SK-N-SH (cell line): ENCODE data around the gene PYGB. TPM values are rescaled to one million over a fixed set of nuclear protein-coding genes. Genes with fewer than 3 reads are reported as not detected.

Source experiments
- CTCF ChIA-PET: fragments of 300-600, 350-600 bp; formaldehyde crosslinking; extraction: SDS; loops from one replicate; lab custom pipeline; 2021; lab: Yijun Ruan, JAX
- POLR2A ChIA-PET: fragments of 350-600 bp; sonication (Branson Sonifier 250); formaldehyde crosslinking; extraction: SDS; loops from one replicate; lab custom pipeline; 2020; ENCODE audit warnings: antibody characterized with exemption, inconsistent platforms; lab: Yijun Ruan, JAX
- DNase-seq: peaks from one replicate; pipeline ENCODE4 v3.0.0; 2012
- H2AFZ ChIP-seq: fragments of 200-600 bp; sonication (generic); 2 replicates; pipeline ENCODE4 v1.8.1; 2016; ENCODE audit warnings: antibody characterized with exemption, mild to moderate bottlenecking, low read depth
- H3F3A ChIP-seq: fragments of 200-600 bp; sonication (generic); replicated peaks from 2 replicates; pipeline ENCODE3; 2016; ENCODE audit warnings: antibody characterized with exemption, mild to moderate bottlenecking; ENCODE audit not compliant: insufficient read depth
- H3K27ac ChIP-seq, 2 experiments: fragments of 200-500 bp in 1 of 2; fragments of 200-600 bp in 1 of 2; sonication (Bioruptor generic) in 1 of 2; sonication (generic), shearing (Covaris generic) in 1 of 2; 2 replicates each; pipeline versions ENCODE4 v1.5.1 to v1.6.1; 2014 to 2016; ENCODE audit warnings: low read depth in 2 of 2, inconsistent platforms in 1 of 2, low read length in 1 of 2, mild to moderate bottlenecking in 1 of 2, mixed read lengths in 1 of 2
- H3K27me3 ChIP-seq: fragments of 200-600 bp; sonication (generic), shearing (Covaris generic); 2 replicates; pipeline ENCODE4 v1.6.1; 2016; ENCODE audit warnings: mixed run types; ENCODE audit not compliant: insufficient read depth
- H3K36me3 ChIP-seq, 2 experiments: fragments of 200-500 bp in 1 of 2; fragments of 200-600 bp in 1 of 2; sonication (Bioruptor generic) in 1 of 2; sonication (generic) in 1 of 2; replicated peaks in 1 of 2; 2 replicates each; pipeline versions ENCODE3 to v1.5.1; 2014 to 2016; ENCODE audit warnings: low read length in 1 of 2, mild to moderate bottlenecking in 1 of 2; ENCODE audit not compliant: insufficient read depth in 2 of 2, control insufficient read depth in 1 of 2
- H3K4me1 ChIP-seq, 2 experiments: fragments of 200-500 bp in 1 of 2; fragments of 200-600 bp in 1 of 2; sonication (Bioruptor generic) in 1 of 2; sonication (generic), shearing (Covaris generic) in 1 of 2; 2 replicates each; pipeline versions ENCODE4 v1.5.1 to v1.6.1; 2014 to 2016; ENCODE audit warnings: low read depth in 1 of 2, low read length in 1 of 2, mixed run types in 1 of 2; ENCODE audit not compliant: insufficient read depth in 2 of 2, control insufficient read depth in 1 of 2
- H3K4me2 ChIP-seq: fragments of 200-600 bp; sonication (generic), shearing (Covaris generic); 2 replicates; pipeline ENCODE4 v1.6.1; 2017; ENCODE audit warnings: mixed run types
- H3K4me3 ChIP-seq, 2 experiments: fragments of 200-500 bp in 1 of 2; fragments of 200-600 bp in 1 of 2; sonication (Bioruptor generic) in 1 of 2; sonication (generic), shearing (Covaris generic) in 1 of 2; 2 replicates each; pipeline versions ENCODE4 v1.5.1 to v1.8.1; 2014 to 2016; ENCODE audit warnings: low read depth in 2 of 2, inconsistent platforms in 1 of 2, low read length in 1 of 2, mild to moderate bottlenecking in 1 of 2, mixed read lengths in 1 of 2, moderate library complexity in 1 of 2
- H3K79me2 ChIP-seq: fragments of 200-600 bp; sonication (generic); 2 replicates; pipeline ENCODE4 v1.8.1; 2017; ENCODE audit warnings: mild to moderate bottlenecking; ENCODE audit not compliant: insufficient read depth
- H3K9ac ChIP-seq: fragments of 200-600 bp; sonication (generic); 2 replicates; pipeline ENCODE4 v1.6.1; 2017; ENCODE audit warnings: mixed run types
- H3K9me2 ChIP-seq: fragments of 200-600 bp; sonication (generic); 2 replicates; pipeline ENCODE4 v1.6.1; 2017; ENCODE audit warnings: mixed run types
- H3K9me3 ChIP-seq: fragments of 200-600 bp; sonication (generic); 2 replicates; pipeline ENCODE4 v1.6.1; 2017; ENCODE audit warnings: mixed run types, mild to moderate bottlenecking, moderate library complexity
- H4K20me1 ChIP-seq: fragments of 200-600 bp; sonication (generic); 2 replicates; pipeline ENCODE4 v1.6.1; 2017; ENCODE audit warnings: mild to moderate bottlenecking, mixed run types; ENCODE audit not compliant: insufficient read depth
- JUND ChIP-seq: IDR thresholded peaks from 2 replicates; pipeline ENCODE4 v1.4.0; 2012
- MEF2A ChIP-seq: IDR thresholded peaks from 2 replicates; pipeline ENCODE4 v1.4.0; 2012; ENCODE audit warnings: low read depth, borderline replicate concordance
- NFIC ChIP-seq: IDR thresholded peaks from 2 replicates; pipeline ENCODE4 v1.4.0; 2012; ENCODE audit warnings: borderline replicate concordance
- NRF1 ChIP-seq: IDR thresholded peaks from 2 replicates; pipeline ENCODE4 v1.6.1; 2012; ENCODE audit warnings: low read depth, mild to moderate bottlenecking, low read length
- RAD21 ChIP-seq: IDR thresholded peaks from 2 replicates; pipeline ENCODE4 v1.6.1; 2012; ENCODE audit warnings: mild to moderate bottlenecking, low read length
- YY1 ChIP-seq: IDR thresholded peaks from 2 replicates; pipeline ENCODE4 v1.4.0; 2012; ENCODE audit warnings: low read depth, mild to moderate bottlenecking
- WGBS: methylation state at CpG from one replicate; pipeline ENCODE4 v1.1.6; 2017; ENCODE audit warnings: low lambda C conversion rate; 5-methylcytosine and 5-hydroxymethylcytosine counted together
- polyA plus RNA-seq, 3 experiments: library from polyadenylated mRNA; depleted of rRNA; stranded (reverse); fragments of >200 nt; gene quantifications; 2 replicates each; pipeline ENCODE4 v1.2.3, GENCODE V29; 2012

The PYGB gene
- polyA plus RNA-seq, 1 of the 3 experiments (the other 2 are of a cell fraction): 35.8 TPM

- no peaks in the 10 kb centered on the region for H3K9me2 ChIP-seq
- WGBS: 98% methylated on average over 5 of the region's 5 CpGs
- no peaks in the 10 kb centered on the region for H3F3A ChIP-seq
- peaks cover 77% of the 10 kb centered on the region for H4K20me1 ChIP-seq
- no peak overlapping the region for H3K4me3 ChIP-seq
- no peaks in the 10 kb centered on the region for H3K27me3 ChIP-seq
- no peak overlapping the region for H2AFZ ChIP-seq
- H3K4me2 ChIP-seq: no peak overlapping the region
- CTCF ChIA-PET: interaction anchor here (1.1 to 2.9 kb wide), 4 partner anchors 38 to 261 kb away, joined by 3 to 16 read pairs (median 10); no protein-coding TSS in a partner anchor
- H3K9ac ChIP-seq: no peak overlapping the region
- TF ChIP-seq RAD21: no peak
- H3K36me3 ChIP-seq: peaks cover 18 to 30% of the 10 kb centered on the region in 2 experiments
- peaks cover 90% of the 10 kb centered on the region for H3K79me2 ChIP-seq
- peaks cover 0 to 47% of the 10 kb centered on the region in 2 experiments; a peak in 3 of 4 replicates for H3K4me1 ChIP-seq
- no peak overlapping the region for H3K27ac ChIP-seq
- POLR2A ChIA-PET: no interaction called here
- peak; percentile 4 for DNase-seq
- H3K9me3 ChIP-seq: no peaks in the 10 kb centered on the region
These were observed 8.5 kb downstream of the PYGB start for GRCh38 chr20:25256226-25256859.

GRCh38 chr20:25257130-25257529, 9.2 kb downstream of the PYGB start:
- H3K36me3 ChIP-seq: peaks cover 15 to 33% of the 10 kb centered on the region in 2 experiments
- no peak for TF ChIP-seq NRF1
- no peak for TF ChIP-seq MEF2A
- TF ChIP-seq NFIC: no peak
- no peak for TF ChIP-seq JUND
- 92% methylated on average over 5 of the region's 5 CpGs for WGBS

DNA sequence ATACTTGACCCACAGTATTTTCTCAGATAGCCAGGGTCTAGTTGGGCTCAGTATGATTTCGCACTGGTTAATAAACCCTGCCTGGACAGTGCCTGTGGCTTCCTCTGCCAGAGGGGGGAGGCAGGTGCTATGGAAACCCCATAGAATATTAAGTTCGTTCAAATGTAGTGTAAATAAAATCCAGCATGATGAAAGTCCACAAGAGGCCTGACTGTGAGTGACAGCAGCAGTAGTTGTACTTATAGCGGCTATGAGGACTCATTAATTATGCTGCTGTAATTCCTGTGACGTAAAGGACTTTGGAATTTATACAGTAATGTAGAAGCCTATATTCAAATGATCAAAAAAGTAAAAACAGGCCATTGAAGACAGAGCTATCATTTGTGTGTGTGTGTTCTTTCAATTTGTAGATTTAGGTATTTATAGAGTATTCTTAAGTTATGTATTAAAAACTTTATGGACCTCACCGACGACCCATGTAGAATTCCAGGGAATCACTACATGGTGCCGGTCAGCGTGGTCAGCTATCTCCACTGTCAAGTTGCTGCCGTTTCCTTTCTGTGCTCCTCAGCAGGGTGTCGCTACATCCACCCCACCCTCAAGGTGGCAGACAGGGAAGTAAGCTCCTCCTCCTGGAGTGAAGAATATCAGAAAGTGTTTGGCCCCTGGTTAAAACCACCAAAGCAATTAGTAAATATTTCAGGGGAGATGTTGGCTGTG, 10.0 kb downstream of the PYGB start:
- Histone ChIP-seq H3F3A (no peaks in the 10 kb centered on the region), H3K27ac (no peak overlapping the region; a peak in 1 of 4 replicates), H3K9me2 (no peaks in the 10 kb centered on the region), H3K36me3 (peaks cover 15 to 36% of the 10 kb centered on the region in 2 experiments), H3K27me3 (no peaks in the 10 kb centered on the region), H3K79me2 (peaks cover 79% of the 10 kb centered on the region), H2AFZ (no peak overlapping the region), H3K9me3 (no peaks in the 10 kb centered on the region), H3K4me1 (peaks cover 0 to 32% of the 10 kb centered on the region in 2 experiments; a peak in 2 of 4 replicates), H3K9ac (no peak overlapping the region), H4K20me1 (peaks cover 62% of the 10 kb centered on the region), H3K4me3 (no peak overlapping the region), H3K4me2 (no peak overlapping the region)
- CTCF ChIA-PET: interaction anchor here (0.6 to 2.2 kb wide), 3 partner anchors 10 to 62 kb away, joined by 3 to 10 read pairs (median 4); partner anchors contain the start of gene PYGB
- WGBS: 97% methylated on average over 10 of the region's 10 CpGs
- DNase-seq: no peak
- POLR2A ChIA-PET: no interaction called here
- TF ChIP-seq JUND (no peak), YY1 (no peak)

More at GRCh38 chr20:25257130-25257529, 9.2 kb downstream of the PYGB start:
- no peaks in the 10 kb centered on the region for H3K9me3 ChIP-seq
- peaks cover 0 to 40% of the 10 kb centered on the region in 2 experiments; a peak in 2 of 4 replicates for H3K4me1 ChIP-seq
- no peak overlapping the region for H3K27ac ChIP-seq
- no peaks in the 10 kb centered on the region for H3K27me3 ChIP-seq
- no peak overlapping the region for H2AFZ ChIP-seq
- H3F3A ChIP-seq: no peaks in the 10 kb centered on the region
- peaks cover 70% of the 10 kb centered on the region for H4K20me1 ChIP-seq
- peaks cover 87% of the 10 kb centered on the region for H3K79me2 ChIP-seq
- H3K9me2 ChIP-seq: no peaks in the 10 kb centered on the region
- no peak for DNase-seq
- ChIA-PET POLR2A (no interaction called here), CTCF (interaction anchor here (1.5 to 2.2 kb wide), 2 partner anchors 9 to 37 kb away, joined by 4 to 10 read pairs; partner anchors contain the start of gene PYGB)
- H3K4me2 ChIP-seq: no peak overlapping the region
- H3K9ac ChIP-seq: no peak overlapping the region
- no peak overlapping the region for H3K4me3 ChIP-seq
